ENCODE measurements around the gene RGS3. TPM values are rescaled to one million over a fixed set of nuclear protein-coding genes. Genes with fewer than 3 reads are reported as not detected.

Gene RGS3
- total RNA-seq, 1 donor = 34.7 TPM

DNA sequence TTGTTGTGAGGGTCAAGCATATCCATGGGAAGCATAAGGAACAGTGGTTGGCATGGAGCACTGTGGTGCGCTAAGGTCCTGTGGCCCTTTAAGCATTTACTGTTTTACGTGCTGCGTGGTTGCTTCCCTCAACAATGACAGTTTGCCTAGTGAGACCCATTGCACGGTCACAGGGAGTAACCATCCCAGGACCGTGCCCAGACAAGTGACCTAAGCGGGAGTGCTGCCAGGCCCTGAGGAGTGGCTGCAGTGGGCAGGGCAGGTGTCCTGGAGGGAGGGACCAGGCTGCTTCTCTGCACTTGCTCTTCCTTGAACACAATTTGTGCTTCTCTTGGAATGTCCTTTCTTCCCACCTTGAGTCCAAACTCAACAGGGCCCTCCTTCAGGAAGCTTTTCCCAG is 64.6 kb downstream of the RGS3 start:
- no peak for DNase-seq (ENCODE audit: low read depth in 2 of 3, low spot score in 2 of 3)

DNA sequence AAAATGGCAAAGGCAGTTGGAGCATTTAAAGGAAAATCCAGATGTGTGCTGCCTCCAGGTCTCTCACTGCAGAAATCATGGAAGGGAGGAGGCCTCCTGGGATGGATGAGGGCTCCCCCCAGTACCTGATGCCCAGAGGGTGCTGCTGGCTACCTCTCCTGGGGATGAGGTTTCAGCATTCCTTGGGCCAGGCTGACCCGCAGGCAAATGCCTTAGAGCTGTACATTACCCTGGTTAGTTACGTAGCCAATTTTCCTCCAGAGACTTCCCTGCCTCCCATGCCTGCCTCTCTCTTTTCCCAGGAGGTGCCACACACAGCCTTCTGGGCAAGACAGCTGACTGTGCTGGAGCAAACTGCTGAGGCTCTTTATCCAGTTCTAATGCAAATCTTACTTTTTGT is 65.3 kb downstream of the RGS3 start:
- no peak for DNase-seq (ENCODE audit: low read depth in 2 of 3, low spot score in 2 of 3)

DNA sequence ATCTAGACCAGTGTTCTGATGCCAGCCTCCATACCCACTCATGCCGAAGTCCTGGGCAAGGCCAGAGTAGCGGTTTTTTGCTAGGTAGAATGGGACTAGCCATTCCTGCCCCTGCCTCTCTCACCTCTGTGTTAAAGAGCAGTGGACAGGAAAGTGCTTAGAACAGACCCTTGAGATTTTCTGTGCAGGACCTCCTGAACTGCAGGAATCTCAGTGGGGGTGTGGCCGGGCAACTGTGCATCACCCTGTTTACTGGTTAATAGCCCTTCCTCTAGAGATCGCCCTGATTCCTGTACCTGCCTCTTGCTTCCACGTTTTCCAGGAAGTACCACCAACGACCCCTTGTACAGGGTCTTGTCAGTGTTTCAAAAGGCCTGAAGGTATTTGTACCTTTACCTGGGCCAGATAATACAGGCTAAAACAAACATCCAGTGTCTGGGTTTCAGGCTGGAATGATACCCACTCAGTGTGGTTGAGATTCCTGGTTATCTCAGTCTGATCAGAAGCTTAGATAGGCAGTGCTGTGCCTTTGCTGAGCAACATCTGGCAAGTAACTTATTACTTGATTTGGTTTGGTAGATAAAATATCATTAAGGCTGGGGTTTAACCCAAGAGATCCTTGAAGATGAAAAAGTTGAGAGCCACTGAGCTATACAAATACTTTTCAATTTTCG is 65.9 kb downstream of the RGS3 start:
- no peak for DNase-seq (ENCODE audit: low read depth in 2 of 3, low spot score in 2 of 3)

DNA sequence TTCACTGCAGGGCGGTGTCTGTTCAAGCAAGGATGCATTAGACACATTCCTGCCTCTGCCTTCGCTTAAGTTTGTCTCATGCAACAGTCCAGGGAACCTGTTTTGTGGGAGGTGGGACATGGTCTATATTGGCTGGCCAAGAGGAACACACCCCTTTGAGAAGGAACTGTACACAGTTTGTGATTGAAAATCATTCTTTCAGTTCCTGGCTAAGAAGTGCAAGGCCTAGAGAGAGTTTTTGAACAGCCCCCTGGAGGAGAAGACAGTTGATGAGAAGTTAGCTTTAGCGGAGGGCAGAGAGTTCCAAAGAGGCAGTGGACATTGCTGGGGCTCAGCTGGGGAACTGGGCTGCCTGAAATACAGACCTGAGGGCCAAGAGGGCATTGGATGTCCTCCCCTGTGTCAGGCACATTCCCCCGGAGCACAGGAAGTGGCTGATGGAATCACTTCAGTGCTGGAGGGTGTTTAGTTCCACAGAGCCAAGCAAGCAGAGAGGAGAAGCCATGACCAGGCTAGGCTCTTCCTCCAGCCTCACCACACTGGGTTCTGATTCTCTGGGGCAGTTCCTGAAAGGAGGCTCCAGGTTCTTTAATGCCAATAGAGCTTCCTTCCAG is 66.6 kb downstream of the RGS3 start:
- DNase-seq (ENCODE audit: low read depth in 2 of 3, low spot score in 2 of 3) = no peak

DNA sequence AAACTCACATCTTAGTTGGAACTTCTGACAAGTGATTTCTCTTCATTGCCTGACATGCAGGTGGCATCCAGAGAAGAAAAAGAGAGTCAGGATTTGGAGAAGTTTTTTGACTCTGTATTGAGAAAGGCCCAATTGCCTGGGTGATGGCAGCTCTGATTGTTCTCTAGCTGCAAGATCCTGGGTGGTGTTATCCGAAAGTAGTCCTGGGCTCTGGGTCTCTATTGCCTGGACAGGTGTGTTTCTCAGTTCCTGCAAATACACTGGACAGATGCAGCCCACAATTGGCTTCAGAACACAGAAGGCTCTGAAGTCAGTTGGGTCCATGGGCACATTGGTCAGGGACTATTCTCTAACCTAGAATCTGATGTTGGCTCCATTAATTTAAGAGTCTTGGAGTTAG is 67.4 kb downstream of the RGS3 start:
- no peak for DNase-seq (ENCODE audit: low read depth in 2 of 3, low spot score in 2 of 3)

DNA sequence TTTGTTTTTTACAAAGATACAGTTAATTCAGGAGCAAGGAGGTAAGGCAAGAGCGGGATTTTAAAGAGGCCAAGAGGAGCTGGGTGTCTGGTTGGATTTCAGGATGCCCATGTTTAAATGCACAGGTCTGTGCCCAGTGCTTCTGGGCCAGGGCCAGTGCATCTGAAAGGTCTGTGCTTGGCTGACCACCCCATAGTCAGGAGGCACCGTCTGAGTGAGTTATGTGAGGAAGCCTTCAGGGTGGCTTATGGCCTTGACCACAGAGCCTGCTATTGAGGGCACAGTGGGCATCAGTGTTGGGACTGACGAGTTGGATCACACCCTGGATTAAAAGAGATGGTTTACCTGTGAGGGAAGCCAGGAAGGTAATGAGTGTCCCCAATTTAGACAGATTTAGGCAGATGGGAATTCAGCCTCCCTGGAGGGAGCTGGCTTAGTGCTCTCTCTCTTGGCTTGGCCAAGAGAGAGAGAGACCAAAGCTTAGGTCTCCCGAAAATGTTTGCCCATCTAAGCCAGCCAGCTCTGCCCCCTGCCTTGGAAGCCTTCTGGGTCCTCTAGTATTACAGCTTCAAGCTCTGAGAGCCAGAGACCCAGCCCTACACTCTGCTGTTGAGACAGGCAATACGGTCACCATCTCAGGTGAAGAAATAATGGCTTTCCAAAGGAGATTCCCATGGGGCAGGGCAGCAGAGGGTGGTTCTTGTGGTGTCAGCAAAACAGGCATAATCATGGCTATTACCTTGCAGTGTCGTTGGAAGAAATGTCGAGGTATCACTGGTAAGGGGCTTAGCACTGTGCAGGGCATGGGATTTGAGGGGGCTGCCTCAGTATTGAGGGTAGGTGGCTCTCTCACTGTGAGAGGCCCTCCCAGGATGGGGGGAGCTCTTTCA is 68.6 kb downstream of the RGS3 start:
- DNase-seq (ENCODE audit: low read depth in 2 of 3, low spot score in 2 of 3) = no peak

DNA sequence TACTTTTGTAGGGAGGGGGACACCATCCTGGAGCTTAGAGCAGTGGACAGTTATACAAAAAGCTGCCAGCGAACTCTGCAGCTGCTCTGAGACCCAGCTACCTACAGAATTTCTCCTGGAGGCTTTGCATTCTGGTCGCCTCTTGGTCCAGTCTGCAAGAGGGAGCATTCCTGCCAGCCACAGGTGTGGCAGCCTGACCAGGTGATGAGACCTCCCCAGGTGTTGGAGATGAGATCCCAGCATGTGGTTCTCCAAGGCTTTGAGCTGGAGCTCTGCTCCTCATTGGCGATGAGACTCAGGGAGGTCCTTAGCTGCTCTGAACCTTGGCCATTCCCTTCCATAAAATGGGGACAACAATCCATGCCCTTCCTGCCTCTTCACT is 69.3 kb downstream of the RGS3 start:
- no peak for DNase-seq (ENCODE audit: low read depth in 2 of 3, low spot score in 2 of 3)

DNA sequence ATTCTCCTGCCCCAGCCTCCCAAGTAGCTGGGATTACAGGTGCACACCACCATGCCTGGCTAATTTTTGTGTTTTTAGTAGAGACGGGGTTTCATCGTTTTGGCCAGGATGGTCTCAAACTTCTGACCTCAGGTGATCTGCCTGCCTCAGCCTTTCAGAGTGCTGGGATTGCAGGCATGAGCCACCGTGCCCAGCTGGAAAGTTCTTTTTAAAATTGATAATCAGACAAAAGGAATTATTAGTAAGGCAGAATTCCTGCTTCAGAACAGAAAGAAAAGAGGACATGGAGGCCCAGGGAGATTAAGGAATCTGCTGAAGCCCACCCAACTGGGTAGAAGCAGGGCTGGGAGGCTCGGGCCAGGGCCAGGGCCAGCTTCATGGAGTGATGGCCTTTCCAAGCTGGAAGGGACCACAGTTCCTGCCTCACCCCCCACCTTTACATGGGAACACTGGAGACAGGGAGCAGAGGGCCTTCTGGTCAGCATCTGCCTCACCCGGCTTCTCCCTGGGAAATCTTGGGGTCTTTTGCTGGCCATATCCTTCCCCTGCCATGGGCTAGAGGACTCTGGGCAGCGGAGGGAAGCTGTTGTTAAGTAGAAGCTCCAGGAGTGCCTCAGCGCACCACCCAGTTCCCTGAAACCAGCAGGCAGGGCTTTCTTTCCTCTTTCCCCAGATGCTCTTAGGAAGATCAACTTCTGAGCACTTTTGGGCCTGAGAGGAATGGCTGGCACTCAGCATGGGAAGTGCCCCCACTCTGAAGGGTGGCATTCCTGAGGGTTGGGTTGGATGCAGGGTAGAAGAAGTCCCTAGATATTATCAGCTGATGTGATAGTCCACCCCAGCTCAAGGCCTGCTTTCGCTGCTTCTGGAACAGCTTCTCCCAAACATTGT is 70.1 kb downstream of the RGS3 start:
- DNase-seq (ENCODE audit: low read depth in 2 of 3, low spot score in 2 of 3) = no peak

DNA sequence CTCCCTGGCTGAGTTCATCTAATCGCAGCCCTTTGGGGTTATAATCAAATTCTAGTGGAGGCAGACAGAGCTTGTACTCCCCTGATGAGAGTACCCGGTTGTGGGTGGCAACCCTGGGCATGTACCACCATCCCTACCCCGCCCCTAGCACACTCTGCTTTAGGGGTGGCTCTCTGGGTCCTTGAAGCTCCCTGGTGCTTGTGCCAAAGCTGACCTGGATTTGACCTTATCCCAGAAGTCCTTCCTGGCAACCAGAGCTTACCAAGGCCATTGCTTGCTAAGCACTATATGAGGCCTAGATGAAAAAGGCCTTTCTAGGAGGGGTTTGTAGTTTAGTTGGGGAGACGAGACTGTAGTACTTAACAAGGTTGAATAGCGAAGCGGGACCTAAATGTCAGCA is 72.2 kb downstream of the RGS3 start:
- no peak for DNase-seq (ENCODE audit: low read depth in 2 of 3, low spot score in 2 of 3)

DNA sequence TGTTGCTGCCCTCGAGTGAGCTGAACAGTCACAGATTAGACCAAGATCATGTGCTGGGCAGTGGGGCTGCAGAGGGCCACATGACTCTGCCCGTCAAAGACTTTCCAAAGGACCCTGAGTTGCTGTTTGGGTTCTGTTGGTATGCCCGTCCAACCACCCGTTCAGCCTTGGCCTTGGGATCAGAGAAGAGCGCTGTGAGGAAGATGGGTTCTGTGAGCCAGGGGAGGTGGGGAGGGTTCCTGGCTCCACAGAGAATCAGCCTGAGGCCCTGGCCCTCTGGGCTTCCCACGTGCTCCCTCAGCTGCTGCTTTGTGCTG is 72.6 kb downstream of the RGS3 start:
- DNase-seq (ENCODE audit: low read depth in 2 of 3, low spot score in 2 of 3) = no peak

DNA sequence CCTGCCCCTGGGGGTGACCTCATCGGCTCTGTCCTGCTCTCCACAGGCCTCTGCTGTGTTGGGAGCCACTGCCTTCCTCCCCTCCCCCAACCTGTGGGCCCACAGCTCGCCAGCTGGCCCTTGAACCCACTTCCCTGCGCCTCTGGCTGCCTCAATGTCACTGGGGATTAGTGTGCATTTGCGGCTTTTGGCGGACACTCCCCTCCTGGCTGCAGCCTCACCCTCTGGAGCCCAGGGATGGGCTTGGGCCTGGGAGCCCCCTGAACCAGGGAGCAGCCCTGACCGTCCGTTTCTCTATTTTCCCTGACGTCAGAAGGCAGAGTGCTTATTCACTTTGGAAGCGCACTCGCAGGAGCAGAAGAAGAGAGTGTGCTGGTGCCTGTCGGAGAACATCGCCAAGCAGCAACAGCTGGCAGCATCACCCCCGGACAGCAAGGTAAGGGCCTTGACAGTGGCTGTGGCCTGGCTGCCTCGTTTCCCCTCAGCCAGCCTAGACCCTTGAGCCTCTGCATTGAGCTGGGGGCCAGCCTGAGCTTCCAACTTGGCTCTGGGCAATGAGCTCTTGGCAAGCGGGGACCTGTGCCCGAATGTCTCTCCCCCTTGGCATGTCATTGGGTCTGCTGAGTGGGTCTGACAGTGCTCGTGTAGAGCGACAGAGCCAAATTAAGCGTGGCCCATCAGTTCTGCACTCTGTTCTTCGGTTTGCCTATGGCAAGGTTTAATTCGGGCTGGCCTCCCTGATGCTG is 73.1 kb downstream of the RGS3 start:
- DNase-seq (ENCODE audit: low read depth in 2 of 3, low spot score in 2 of 3) = no peak

DNA sequence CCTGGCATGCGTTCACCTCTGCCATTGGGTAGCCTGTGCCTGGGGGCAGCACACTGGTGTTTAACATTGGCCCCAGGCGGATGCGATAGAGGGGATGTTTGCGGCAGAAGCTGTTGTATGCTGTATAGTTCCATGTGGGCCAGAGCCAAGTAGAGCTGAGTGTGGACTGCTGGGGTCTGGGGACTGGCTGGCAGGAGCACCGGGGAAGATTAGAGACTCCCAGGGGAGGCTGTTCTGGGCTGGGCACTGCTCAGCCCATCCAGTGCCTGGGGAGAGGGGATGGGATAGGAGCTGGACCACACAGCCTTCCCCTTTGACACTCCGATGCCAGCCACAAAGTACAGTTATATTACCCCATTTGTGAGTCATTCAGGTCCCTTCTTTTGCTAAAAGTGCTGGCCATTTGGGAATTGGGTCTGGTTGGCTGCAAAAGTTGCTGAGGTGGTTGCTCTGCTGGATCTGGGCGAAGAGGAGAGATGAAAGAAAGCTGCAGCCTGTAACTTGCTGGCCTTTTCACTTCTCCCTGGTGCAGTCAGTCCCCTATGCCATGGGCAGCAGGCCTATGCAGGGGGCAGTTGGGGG is 73.8 kb downstream of the RGS3 start:
- DNase-seq (ENCODE audit: low read depth in 2 of 3, low spot score in 2 of 3) = no peak

DNA sequence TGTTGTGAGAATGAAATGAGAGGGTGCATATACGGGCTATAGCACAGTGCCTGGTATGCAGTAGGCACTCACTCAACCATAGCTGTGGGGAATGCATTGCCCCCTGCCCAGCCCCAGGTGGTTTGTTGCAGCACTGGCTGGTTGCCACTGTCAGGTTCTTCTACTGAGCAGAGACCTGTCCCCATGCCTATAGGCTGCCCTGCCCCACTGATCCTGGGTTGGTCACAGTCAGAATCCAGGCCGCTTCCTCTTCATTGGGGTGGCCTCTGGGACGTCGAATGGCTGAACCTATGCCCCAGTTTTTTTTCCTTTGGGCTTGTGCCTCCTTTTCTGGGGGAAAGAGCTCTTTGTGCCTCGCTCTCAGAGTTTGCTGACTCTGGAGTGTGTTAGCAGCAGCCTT is 74.6 kb downstream of the RGS3 start:
- no peak for DNase-seq (ENCODE audit: low read depth in 2 of 3, low spot score in 2 of 3)

DNA sequence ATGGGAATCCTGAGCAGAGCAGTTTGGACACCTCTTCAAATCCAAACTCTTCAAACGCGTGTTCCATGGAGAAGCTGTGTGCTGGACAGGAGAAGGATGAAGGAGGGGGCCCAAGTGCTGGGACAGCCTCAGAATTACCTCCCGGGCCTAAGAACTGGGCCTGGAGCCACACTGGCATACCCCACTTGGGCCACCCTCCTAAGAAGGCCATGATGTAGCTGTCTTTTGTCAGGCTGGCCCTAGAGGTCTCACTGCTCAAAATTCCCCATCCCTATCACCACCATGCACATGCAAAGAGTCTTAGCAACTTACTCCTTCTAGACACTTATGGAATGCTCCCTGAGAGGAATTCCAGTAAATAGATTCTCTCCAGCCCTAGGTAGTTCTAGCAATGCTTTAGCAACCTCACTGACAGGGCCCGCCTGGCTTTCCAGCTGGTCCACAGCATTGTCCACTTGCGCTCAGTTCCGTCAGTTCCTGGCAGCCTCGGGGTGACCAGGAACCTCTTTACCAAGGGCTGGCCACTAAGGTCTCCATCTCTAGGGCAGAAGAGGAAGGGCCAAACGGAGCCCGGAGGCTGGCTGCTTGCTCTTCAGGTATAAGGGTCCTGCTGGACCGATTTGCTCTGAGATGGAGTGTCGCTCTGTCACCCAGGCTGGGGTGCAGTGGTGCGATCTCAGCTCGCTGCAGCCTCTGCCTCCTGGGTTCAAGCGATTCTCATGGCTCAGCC is 75.3 kb downstream of the RGS3 start:
- no peak for DNase-seq (ENCODE audit: low read depth in 2 of 3, low spot score in 2 of 3)

DNA sequence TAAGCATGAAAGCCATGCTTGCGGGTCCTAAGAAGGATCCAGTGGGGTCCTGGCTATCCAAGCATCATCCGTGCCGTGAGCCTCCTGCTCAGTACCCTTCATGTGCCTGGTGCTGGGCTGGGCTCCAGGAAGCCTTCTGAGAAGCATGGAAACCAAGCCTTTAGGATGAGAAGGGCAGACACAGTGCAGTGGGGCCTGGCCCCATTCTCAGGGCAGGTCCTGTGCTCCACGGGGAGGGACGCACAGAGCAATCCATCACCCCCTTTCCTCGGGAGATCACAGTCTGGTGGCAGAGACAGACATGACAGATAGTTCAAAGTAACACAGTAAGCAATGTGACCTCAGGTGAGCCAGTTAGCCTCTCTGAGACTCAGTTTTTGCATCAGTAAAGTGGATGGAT is 76.9 kb downstream of the RGS3 start:
- no peak for DNase-seq (ENCODE audit: low read depth in 2 of 3, low spot score in 2 of 3)

DNA sequence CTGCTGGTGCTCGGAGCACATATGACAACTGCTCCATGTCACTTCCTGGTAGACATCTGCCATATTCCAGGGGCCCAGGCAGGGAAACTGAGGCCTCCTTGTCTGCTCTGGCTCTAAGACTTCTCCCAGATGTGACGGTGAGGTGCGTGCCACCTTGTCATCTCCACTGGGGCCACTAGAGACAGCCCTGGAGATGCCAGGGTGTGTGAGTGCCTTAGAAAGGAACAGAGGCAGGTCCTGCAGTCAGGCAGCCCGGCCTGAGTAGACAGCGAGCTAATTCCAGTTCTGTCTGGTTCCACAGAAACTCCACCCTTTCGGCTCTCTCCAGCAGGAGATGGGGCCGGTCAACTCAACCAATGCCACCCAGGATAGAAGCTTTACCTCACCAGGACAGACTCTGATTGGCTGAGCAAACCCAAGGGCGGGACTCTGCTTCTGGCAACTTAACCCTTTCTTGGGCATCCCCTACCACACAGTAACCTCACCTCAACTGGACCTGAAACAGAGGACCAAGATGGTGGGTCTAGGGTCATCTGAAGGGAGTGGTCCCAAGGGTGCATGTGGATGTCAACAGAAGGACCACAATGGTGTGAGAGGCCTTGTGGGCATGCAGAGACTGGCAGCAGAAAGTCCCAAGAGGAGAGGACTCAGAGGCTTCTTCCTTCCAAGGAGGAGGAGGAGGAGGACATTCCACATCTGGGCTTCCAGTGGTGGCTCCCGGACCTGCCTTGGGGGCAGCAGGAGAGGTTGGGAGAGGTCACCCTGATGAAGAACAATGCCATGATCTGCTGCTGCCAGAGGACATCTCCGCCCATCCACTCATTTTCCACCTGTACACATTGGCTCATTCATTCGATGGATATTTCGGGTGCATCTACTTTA is 77.7 kb downstream of the RGS3 start:
- no peak for DNase-seq (ENCODE audit: low read depth in 2 of 3, low spot score in 2 of 3)

DNA sequence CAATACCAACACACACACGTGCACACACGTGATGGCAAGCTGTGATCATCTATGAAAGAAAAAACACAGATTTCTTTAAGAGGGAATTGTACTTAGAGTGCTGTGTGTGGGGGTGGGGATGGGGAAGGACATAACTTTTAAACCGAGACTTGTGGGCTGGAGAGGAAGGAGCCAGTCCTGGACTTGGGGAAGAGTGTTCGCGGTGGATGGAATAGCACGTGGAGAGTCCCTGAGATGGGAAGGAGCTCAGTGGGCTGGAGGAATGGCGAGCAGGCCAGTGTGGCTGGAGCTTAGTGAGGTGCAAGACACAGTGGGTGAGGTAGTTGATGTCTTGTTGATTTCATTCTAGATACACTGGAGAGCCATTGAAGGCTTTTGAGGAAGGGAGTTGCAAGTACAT is 78.5 kb downstream of the RGS3 start:
- DNase-seq (ENCODE audit: low read depth in 2 of 3, low spot score in 2 of 3) = no peak

DNA sequence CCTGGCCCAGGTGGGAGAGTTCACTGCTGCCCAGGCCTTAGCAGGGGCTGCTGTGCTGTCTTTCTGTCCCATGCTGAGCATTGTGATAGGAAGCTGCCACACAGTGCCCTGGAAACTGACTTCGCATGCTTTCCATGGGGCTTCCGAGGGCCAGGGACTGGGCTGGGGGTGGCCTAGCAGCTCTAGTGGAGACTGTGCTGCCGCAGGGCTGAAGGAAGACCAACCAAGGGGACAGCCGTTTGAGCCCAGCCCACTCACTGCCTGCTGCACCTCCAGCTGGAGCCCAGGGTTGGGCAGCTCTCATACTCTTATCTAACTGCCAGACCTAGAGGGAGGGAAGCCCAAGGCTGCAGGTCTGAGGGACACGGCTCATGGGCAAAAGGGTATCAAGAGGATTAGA is 79.2 kb downstream of the RGS3 start:
- DNase-seq (ENCODE audit: low read depth in 2 of 3, low spot score in 2 of 3) = no peak

Data from hematopoietic multipotent progenitor cell (in vitro differentiated cells).